H9 (cell line): ENCODE results near the gene ANKRD11. TPM values are rescaled to one million over a fixed set of nuclear protein-coding genes. Genes with fewer than 3 reads are reported as not detected.

Experiments
- DNase-seq: peaks from one replicate; pipeline ENCODE4 v3.0.0-alpha.2; 2017
- H2AFZ ChIP-seq: one replicate; pipeline ENCODE4 v1.6.1; 2013; ENCODE audit warnings: mild to moderate bottlenecking, low read length, control low read depth, moderate library complexity
- H2AK5ac ChIP-seq: 2 replicates; pipeline ENCODE4 v1.6.1; 2013; ENCODE audit warnings: low read length, control low read depth, mixed read lengths; ENCODE audit not compliant: insufficient read length
- H2BK120ac ChIP-seq: one replicate; pipeline ENCODE4 v1.6.1; 2013; ENCODE audit warnings: low read depth, mild to moderate bottlenecking, low read length, control low read depth, inconsistent platforms; ENCODE audit not compliant: poor library complexity, severe bottlenecking
- H2BK12ac ChIP-seq: 2 replicates; pipeline ENCODE4 v1.6.1; 2013; ENCODE audit warnings: low read length, control low read depth, mixed read lengths, low read depth; ENCODE audit not compliant: insufficient read length
- H2BK15ac ChIP-seq: 2 replicates; pipeline ENCODE4 v1.6.1; 2013; ENCODE audit warnings: low read depth, low read length, control low read depth
- H2BK20ac ChIP-seq: one replicate; pipeline ENCODE4 v1.6.1; 2013; ENCODE audit warnings: low read depth, mild to moderate bottlenecking, low read length, control low read depth, inconsistent platforms; ENCODE audit not compliant: poor library complexity, severe bottlenecking
- H2BK5ac ChIP-seq: 2 replicates; pipeline ENCODE4 v1.6.1; 2013; ENCODE audit warnings: low read length, control low read depth, mixed read lengths; ENCODE audit not compliant: insufficient read length
- H3K14ac ChIP-seq: 2 replicates; pipeline ENCODE4 v1.6.1; 2013; ENCODE audit warnings: low read length, control low read depth; ENCODE audit not compliant: insufficient read depth
- H3K18ac ChIP-seq: 2 replicates; pipeline ENCODE4 v1.6.1; 2013; ENCODE audit warnings: low read depth, mild to moderate bottlenecking, mixed read lengths, low read length, control low read depth; ENCODE audit not compliant: insufficient read length
- H3K23ac ChIP-seq: 2 replicates; pipeline ENCODE4 v1.6.1; 2013; ENCODE audit warnings: low read length, control low read depth, mixed read lengths, low read depth; ENCODE audit not compliant: insufficient read length
- H3K23me2 ChIP-seq: 2 replicates; pipeline ENCODE4 v1.6.1; 2013; ENCODE audit warnings: low read depth, mild to moderate bottlenecking, mixed read lengths, low read length, control low read depth; ENCODE audit not compliant: insufficient read length, poor library complexity, severe bottlenecking
- H3K27ac ChIP-seq: 2 replicates; pipeline ENCODE4 v1.5.1; 2013; ENCODE audit warnings: low read length, control low read depth, mixed read lengths, low read depth; ENCODE audit not compliant: insufficient read length
- H3K27me3 ChIP-seq: 2 replicates; pipeline ENCODE4 v1.6.1; 2013; ENCODE audit warnings: low read length, control low read depth, inconsistent platforms; ENCODE audit not compliant: insufficient read depth
- H3K4ac ChIP-seq: 2 replicates; pipeline ENCODE4 v1.6.1; 2013; ENCODE audit warnings: low read depth, mild to moderate bottlenecking, control low read depth, inconsistent platforms, low read length, moderate library complexity
- H3K4me1 ChIP-seq: 2 replicates; pipeline ENCODE4 v1.6.1; 2013; ENCODE audit warnings: low read length, control low read depth, inconsistent platforms; ENCODE audit not compliant: insufficient read depth
- H3K4me2 ChIP-seq: 2 replicates; pipeline ENCODE4 v1.6.1; 2013; ENCODE audit warnings: low read length, control low read depth, mixed read lengths; ENCODE audit not compliant: insufficient read length, insufficient read depth
- H3K56ac ChIP-seq: 2 replicates; pipeline ENCODE4 v1.6.1; 2013; ENCODE audit warnings: low read depth, mild to moderate bottlenecking, mixed read lengths, low read length, control low read depth; ENCODE audit not compliant: insufficient read length
- H3K79me1 ChIP-seq: 2 replicates; pipeline ENCODE4 v1.6.1; 2013; ENCODE audit warnings: low read depth, mild to moderate bottlenecking, moderate library complexity, low read length, control low read depth, inconsistent platforms; ENCODE audit not compliant: insufficient read depth, poor library complexity, severe bottlenecking
- H3K79me2 ChIP-seq: 2 replicates; pipeline ENCODE4 v1.6.1; 2013; ENCODE audit warnings: low read length, control low read depth, inconsistent platforms; ENCODE audit not compliant: insufficient read depth
- H3K9ac ChIP-seq: 2 replicates; pipeline ENCODE4 v1.6.1; 2013; ENCODE audit warnings: low read length, control low read depth, mixed read lengths; ENCODE audit not compliant: insufficient read length; ENCODE audit errors: extremely low read depth
- H3K9me3 ChIP-seq: one replicate; pipeline ENCODE4 v1.6.1; 2013; ENCODE audit warnings: low read depth, low read length, inconsistent platforms; ENCODE audit not compliant: control insufficient read depth
- H3T11ph ChIP-seq: one replicate; pipeline ENCODE4 v1.6.1; 2013; ENCODE audit warnings: mild to moderate bottlenecking, low read length, control low read depth, inconsistent platforms
- H4K20me1 ChIP-seq: one replicate; pipeline ENCODE4 v1.6.1; 2013; ENCODE audit not compliant: control insufficient read depth, insufficient read length, insufficient read depth
- H4K5ac ChIP-seq: 2 replicates; pipeline ENCODE4 v1.6.1; 2013; ENCODE audit warnings: low read depth, mild to moderate bottlenecking, mixed read lengths, low read length, control low read depth; ENCODE audit not compliant: insufficient read length
- H4K8ac ChIP-seq: replicated peaks from 2 replicates; pipeline ENCODE4 v1.6.1; 2013; ENCODE audit warnings: low read length, control low read depth, mixed read lengths, low read depth; ENCODE audit not compliant: insufficient read length
- H4K91ac ChIP-seq: 2 replicates; pipeline ENCODE4 v1.6.1; 2013; ENCODE audit warnings: low read depth, mild to moderate bottlenecking, moderate library complexity, mixed read lengths, low read length, control low read depth; ENCODE audit not compliant: insufficient read length
- H3K27ac Mint-ChIP-seq, 3 experiments: 2 replicates in 2 of 3; 3 replicates in 1 of 3; pipeline ENCODE4 v1.8.0; 2020 to 2021; ENCODE audit warnings: mixed read lengths in 3 of 3, mild to moderate bottlenecking in 1 of 3, moderate library complexity in 1 of 3
- H3K27me3 Mint-ChIP-seq: 2 replicates; pipeline ENCODE4 v1.8.0; 2021; ENCODE audit warnings: low read depth, mild to moderate bottlenecking, moderate library complexity, mixed read lengths
- H3K36me3 Mint-ChIP-seq, 3 experiments: 2 replicates in 2 of 3; 3 replicates in 1 of 3; pipeline ENCODE4 v1.8.0; 2020 to 2021; ENCODE audit warnings: low read depth in 3 of 3, mixed read lengths in 3 of 3; ENCODE audit not compliant: insufficient read depth in 1 of 3
- H3K4me1 Mint-ChIP-seq, 2 experiments: 2 replicates each; pipeline ENCODE4 v1.8.0; 2020; ENCODE audit warnings: mixed read lengths in 2 of 2
- H3K4me3 Mint-ChIP-seq, 2 experiments: 2 replicates in 1 of 2; 3 replicates in 1 of 2; pipeline ENCODE4 v1.8.0; 2020 to 2021; ENCODE audit warnings: mild to moderate bottlenecking in 2 of 2, mixed read lengths in 2 of 2, moderate library complexity in 1 of 2
- H3K9me3 Mint-ChIP-seq, 2 experiments: 2 replicates in 1 of 2; 3 replicates in 1 of 2; pipeline ENCODE4 v1.8.0; 2020; ENCODE audit warnings: mild to moderate bottlenecking in 2 of 2, mixed read lengths in 2 of 2, moderate library complexity in 1 of 2
- CTCF ChIP-seq: fragments of 200-600 bp; sonication (generic); conservative IDR thresholded peaks from 3 replicates; pipeline ENCODE4 v1.8.0; 2021; ENCODE audit warnings: antibody characterized with exemption, mild to moderate bottlenecking
- WGBS: extraction: QIAGEN DNeasy Blood & Tissue Kit; methylation state at CpG from one replicate; pipeline ENCODE4 v1.1.7; 2013; ENCODE audit warnings: missing lambda C conversion rate, low lambda C conversion rate, mixed read lengths; ENCODE audit not compliant: insufficient read length; ENCODE audit errors: extremely low coverage; 5-methylcytosine and 5-hydroxymethylcytosine counted together
- total RNA-seq: library from RNA; stranded (reverse); gene quantifications from 2 replicates; pipeline ENCODE4 v1.2.1, GENCODE V29; 2021

The ANKRD11 gene
- total RNA-seq, 1 experiment from 2014 or later = 181 TPM

DNA sequence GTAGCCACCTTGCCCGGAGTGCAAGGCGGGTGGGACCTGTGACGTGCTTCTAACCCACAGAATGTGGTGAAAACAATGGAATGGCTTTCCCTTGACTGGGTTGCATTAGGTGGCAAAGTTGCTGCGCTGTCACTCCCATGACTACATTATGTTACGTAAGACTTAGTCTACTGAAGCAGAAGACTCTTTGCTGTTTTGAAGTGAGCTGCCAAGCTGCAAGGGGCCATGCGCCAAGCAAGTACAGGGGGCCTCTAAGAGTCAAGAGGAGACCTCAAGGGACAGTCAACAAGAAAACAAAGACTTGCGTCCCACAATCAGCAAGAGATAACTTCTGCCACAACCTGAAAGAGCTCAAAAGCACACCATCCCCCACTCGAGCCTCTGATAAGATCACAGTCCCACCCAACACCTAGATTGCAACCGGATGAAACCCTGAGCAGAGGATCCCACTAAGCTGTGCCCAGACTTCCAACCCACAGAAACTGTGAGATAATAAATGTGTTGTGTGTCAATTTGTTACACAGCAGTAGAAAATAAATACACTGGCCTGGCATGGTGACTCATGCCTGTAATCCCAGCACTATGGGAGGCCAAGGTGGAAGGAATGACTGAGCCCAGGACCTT lies 16.5 kb downstream of the ANKRD11 start:
- H2BK120ac ChIP-seq = no peak overlapping the region
- DNase-seq = no peak
- H3K9me3 Mint-ChIP-seq = no peaks in the 10 kb centered on the region
- no peak overlapping the region for H2AK5ac ChIP-seq
- no peak overlapping the region for H2BK15ac ChIP-seq
- no peak overlapping the region for H3K56ac ChIP-seq
- H3K4me3 Mint-ChIP-seq = no peak overlapping the region
- H3K9me3 ChIP-seq = no peaks in the 10 kb centered on the region
- no peak overlapping the region for H3K23ac ChIP-seq
- no peaks in the 10 kb centered on the region; the same call in 1 of the 2 replicates for H3K27me3 Mint-ChIP-seq
- peaks cover 4% of the 10 kb centered on the region for H4K20me1 ChIP-seq
- no peaks in the 10 kb centered on the region for H3K23me2 ChIP-seq
- no peak overlapping the region for H3T11ph ChIP-seq
- no peak overlapping the region for H3K27ac ChIP-seq
- WGBS = no CpG with 5 or more reads among the region's 9 CpGs
- H3K79me2 ChIP-seq = peaks cover 89% of the 10 kb centered on the region
- no peak overlapping the region for H2BK12ac ChIP-seq
- no peak overlapping the region for H3K9ac ChIP-seq
- H4K5ac ChIP-seq = no peak overlapping the region
- H4K8ac ChIP-seq = no peak overlapping the region
- no peaks in the 10 kb centered on the region for H3K27me3 ChIP-seq
- no peak overlapping the region for H3K14ac ChIP-seq
- no peak overlapping the region for H3K18ac ChIP-seq
- H3K36me3 Mint-ChIP-seq = peaks cover 4 to 9% (median 6%) of the 10 kb centered on the region in 3 experiments; a peak in 5 of 7 replicates
- no peak overlapping the region for H4K91ac ChIP-seq
- H2AFZ ChIP-seq = no peak overlapping the region
- no peak overlapping the region for H3K4me2 ChIP-seq
- peaks cover 50 to 56% of the 10 kb centered on the region in 2 experiments for H3K4me1 Mint-ChIP-seq
- H2BK20ac ChIP-seq = no peak overlapping the region
- no peak for TF ChIP-seq CTCF
- H3K27ac Mint-ChIP-seq = peak overlapping the region; percentile 3 to 57 (median 11); a peak in 2 of 7 replicates
- H3K4me1 ChIP-seq = peaks cover 5% of the 10 kb centered on the region; the same call in 1 of the 2 replicates
- H3K4ac ChIP-seq = no peak overlapping the region
- H3K79me1 ChIP-seq = peaks cover 6% of the 10 kb centered on the region
- no peak overlapping the region for H2BK5ac ChIP-seq
